PC-3 (cell line): Measurements from ENCODE around the gene PLA2G4F. TPM values are rescaled to one million over a fixed set of nuclear protein-coding genes. Genes with fewer than 3 reads are reported as not detected.
A peak's percentile ranks its signal among the peaks of the same experiment; 100 is the strongest.

ENCODE experiments used
- ATAC-seq: fragments of 200-7000 bp; cut with Tn5 transposase; 2 replicates; pipeline ENCODE4 v1.9.1; 2020; ENCODE audit warnings: mild to moderate bottlenecking, moderate library complexity
- BruUV-seq: library from RNA; stranded (reverse); fragments of 400-500 nt; replicated peaks from 2 replicates; lab custom pipeline; 2021; lab: Mats Ljungman, UMichigan
- CTCF ChIA-PET: fragments of 300-600 bp; sonication (Branson Sonifier 250); formaldehyde crosslinking; loops from one replicate; lab custom pipeline; 2022; ENCODE audit warnings: antibody characterized with exemption; lab: Charles Lee
- POLR2A ChIA-PET: fragments of 300-600 bp; sonication (Branson Sonifier 250); formaldehyde crosslinking; loops from one replicate; lab custom pipeline; 2022; ENCODE audit warnings: antibody characterized with exemption; ENCODE audit not compliant: unreplicated experiment; lab: Charles Lee
- DNase-seq: peaks from one replicate; pipeline ENCODE4 v3.0.0-alpha.2; 2015
- H2AFZ ChIP-seq: fragments of 300-600 bp; sonication (generic); 2 replicates; pipeline ENCODE4 v1.6.0; 2016; ENCODE audit warnings: antibody characterized with exemption, low read length
- H3F3A ChIP-seq: fragments of 300-600 bp; sonication (generic); one replicate; pipeline ENCODE4 v1.6.0; 2017; ENCODE audit warnings: antibody characterized with exemption, low read length, control low read depth, mild to moderate bottlenecking; ENCODE audit not compliant: unreplicated experiment
- H3K27ac ChIP-seq: fragments of 300-600 bp; sonication (generic); 2 replicates; pipeline ENCODE4 v1.5.1; 2016; ENCODE audit warnings: mild to moderate bottlenecking, low read length
- H3K27me3 ChIP-seq: fragments of 300-600 bp; sonication (generic); 2 replicates; pipeline ENCODE4 v1.6.1; 2016; ENCODE audit warnings: low read length, mixed read lengths
- H3K36me3 ChIP-seq: fragments of 300-600 bp; sonication (generic); 2 replicates; pipeline ENCODE4 v1.6.1; 2016; ENCODE audit warnings: low read depth, mixed run types, low read length, mixed read lengths
- H3K4me1 ChIP-seq: fragments of 300-600 bp; sonication (generic); 2 replicates; pipeline ENCODE4 v1.5.1; 2016; ENCODE audit warnings: low read length; ENCODE audit not compliant: insufficient read depth
- H3K4me2 ChIP-seq: fragments of 300-600 bp; sonication (generic); 2 replicates; pipeline ENCODE4 v1.6.0; 2016; ENCODE audit warnings: low read length
- H3K4me3 ChIP-seq: fragments of 300-600 bp; sonication (generic); 2 replicates; pipeline ENCODE4 v1.5.1; 2016; ENCODE audit warnings: mild to moderate bottlenecking, low read length, mixed read lengths
- H3K79me2 ChIP-seq: fragments of 300-600 bp; sonication (generic); 2 replicates; pipeline ENCODE4 v1.6.1; 2017; ENCODE audit warnings: low read length, mixed read lengths
- H3K9ac ChIP-seq: fragments of 300-600 bp; sonication (generic); 2 replicates; pipeline ENCODE4 v1.6.0; 2016; ENCODE audit warnings: mild to moderate bottlenecking, low read length
- H3K9me2 ChIP-seq: fragments of 300-600 bp; sonication (generic); replicated peaks from 2 replicates; pipeline ENCODE4 v1.6.1; 2016; ENCODE audit warnings: mixed run types, low read length, mixed read lengths
- H3K9me3 ChIP-seq: fragments of 300-600 bp; sonication (generic); 2 replicates; pipeline ENCODE4 v1.6.1; 2016; ENCODE audit warnings: low read length, mixed read lengths
- H4K20me1 ChIP-seq: fragments of 300-600 bp; sonication (generic); 2 replicates; pipeline ENCODE4 v1.6.1; 2016; ENCODE audit warnings: low read length, mixed read lengths
- CTCF ChIP-seq: fragments of 300-600 bp; sonication (generic); conservative IDR thresholded peaks from 2 replicates; pipeline ENCODE4 v1.5.1; 2017; ENCODE audit warnings: antibody characterized with exemption, low read depth, mild to moderate bottlenecking, low read length
- EZH2 ChIP-seq: fragments of 300-600 bp; sonication (generic); IDR thresholded peaks from one replicate; pipeline ENCODE4 v1.6.1; 2017; ENCODE audit warnings: antibody characterized with exemption, mild to moderate bottlenecking, low read length; ENCODE audit not compliant: unreplicated experiment
- EZH2phosphoT487 ChIP-seq: fragments of 300-600 bp; sonication (generic); IDR thresholded peaks from 2 replicates; pipeline ENCODE4 v1.6.1; 2018; ENCODE audit warnings: mild to moderate bottlenecking, antibody characterized with exemption, low read length, borderline replicate concordance
- intact Hi-C: fragments of 100-400 bp; cut with micrococcal nuclease; formaldehyde crosslinking; loops from 2 replicates; pipeline ENCODE4 v1.9.0; 2023
- total RNA-seq: library from RNA; depleted of rRNA; stranded (reverse); fragments of >200 nt; gene quantifications from 2 replicates; pipeline ENCODE4 v1.2.3, GENCODE V29; 2014

The PLA2G4F gene
- total RNA-seq, 1 experiment from 2014 or later: 5.8 TPM

- no peak for DNase-seq
- H4K20me1 ChIP-seq: no peaks in the 10 kb centered on the region
- H3K79me2 ChIP-seq: no peaks in the 10 kb centered on the region
- no peak for ATAC-seq
- no peak overlapping the region for H3K27ac ChIP-seq
- POLR2A ChIA-PET: no interaction called here
- H3K4me3 ChIP-seq: no peak overlapping the region
- no peaks in the 10 kb centered on the region for H3F3A ChIP-seq
- H3K4me1 ChIP-seq: peaks cover 17% of the 10 kb centered on the region
- no peaks in the 10 kb centered on the region for H3K9me3 ChIP-seq
- no peaks in the 10 kb centered on the region for H3K27me3 ChIP-seq
- no peaks in the 10 kb centered on the region for H3K9me2 ChIP-seq
- H3K4me2 ChIP-seq: no peak overlapping the region
- BruUV-seq: TSS peak; percentile 8
- intact Hi-C loops: no loop called here
- CTCF ChIA-PET: no interaction called here
- H3K36me3 ChIP-seq: peaks cover 29% of the 10 kb centered on the region
- no peak overlapping the region for H2AFZ ChIP-seq
- TF ChIP-seq CTCF: no peak
- no peak for TF ChIP-seq EZH2phosphoT487
- no peak for TF ChIP-seq EZH2
- H3K9ac ChIP-seq: no peak overlapping the region
Observed at GRCh38 chr15:42160136-42160535, 3.7 kb upstream of the PLA2G4F start.

- Histone ChIP-seq H2AFZ (no peak overlapping the region), H3K4me1 (peaks cover 17% of the 10 kb centered on the region), H3F3A (no peaks in the 10 kb centered on the region), H3K4me2 (no peak overlapping the region), H3K9me2 (no peaks in the 10 kb centered on the region), H3K4me3 (no peak overlapping the region), H3K36me3 (peaks cover 29% of the 10 kb centered on the region), H3K27me3 (no peaks in the 10 kb centered on the region), H3K9ac (no peak overlapping the region), H3K79me2 (no peaks in the 10 kb centered on the region), H3K9me3 (no peaks in the 10 kb centered on the region), H4K20me1 (no peaks in the 10 kb centered on the region), H3K27ac (no peak overlapping the region)
- ATAC-seq (no peak), DNase-seq (no peak)
- no TSS peak for BruUV-seq
- intact Hi-C loops: no loop called here
- CTCF ChIA-PET: no interaction called here
- TF ChIP-seq EZH2 (no peak), CTCF (no peak), EZH2phosphoT487 (no peak)
- POLR2A ChIA-PET: no interaction called here
Observed at GRCh38 chr15:42159381-42160015, 3.1 kb upstream of the PLA2G4F start.

- peaks cover 17% of the 10 kb centered on the region for H3K4me1 ChIP-seq
- no peak for TF ChIP-seq EZH2phosphoT487
- TF ChIP-seq CTCF: no peak
- TF ChIP-seq EZH2: no peak
- H4K20me1 ChIP-seq: no peaks in the 10 kb centered on the region
- ChIA-PET CTCF (no interaction called here), POLR2A (no interaction called here)
- H3K4me2 ChIP-seq: no peak overlapping the region
- peaks cover 28% of the 10 kb centered on the region for H3K36me3 ChIP-seq
- no peak overlapping the region for H3K27ac ChIP-seq
- H3K9me3 ChIP-seq: no peaks in the 10 kb centered on the region
- ATAC-seq (no peak), DNase-seq (no peak)
- intact Hi-C loops: no loop called here
- no peaks in the 10 kb centered on the region for H3K27me3 ChIP-seq
- no peaks in the 10 kb centered on the region for H3K79me2 ChIP-seq
- H3F3A ChIP-seq: no peaks in the 10 kb centered on the region
- no peak overlapping the region for H2AFZ ChIP-seq
- H3K9me2 ChIP-seq: no peaks in the 10 kb centered on the region
- H3K4me3 ChIP-seq: no peak overlapping the region
- no peak overlapping the region for H3K9ac ChIP-seq
- BruUV-seq: no TSS peak
Observed at GRCh38 chr15:42158941-42159340, 2.5 kb upstream of the PLA2G4F start.
